H9 (cell line): ENCODE measurements around the gene ACAD10. TPM values are rescaled to one million over a fixed set of nuclear protein-coding genes. Genes with fewer than 3 reads are reported as not detected.

ENCODE experiments used
- DNase-seq: peaks from one replicate; pipeline ENCODE4 v3.0.0-alpha.2; 2017
- H2AFZ ChIP-seq: one replicate; pipeline ENCODE4 v1.6.1; 2013; ENCODE audit warnings: mild to moderate bottlenecking, low read length, control low read depth, moderate library complexity
- H2AK5ac ChIP-seq: 2 replicates; pipeline ENCODE4 v1.6.1; 2013; ENCODE audit warnings: low read length, control low read depth, mixed read lengths; ENCODE audit not compliant: insufficient read length
- H2BK120ac ChIP-seq: one replicate; pipeline ENCODE4 v1.6.1; 2013; ENCODE audit warnings: low read depth, mild to moderate bottlenecking, low read length, control low read depth, inconsistent platforms; ENCODE audit not compliant: poor library complexity, severe bottlenecking
- H2BK12ac ChIP-seq: 2 replicates; pipeline ENCODE4 v1.6.1; 2013; ENCODE audit warnings: low read length, control low read depth, mixed read lengths, low read depth; ENCODE audit not compliant: insufficient read length
- H2BK15ac ChIP-seq: 2 replicates; pipeline ENCODE4 v1.6.1; 2013; ENCODE audit warnings: low read depth, low read length, control low read depth
- H2BK20ac ChIP-seq: one replicate; pipeline ENCODE4 v1.6.1; 2013; ENCODE audit warnings: low read depth, mild to moderate bottlenecking, low read length, control low read depth, inconsistent platforms; ENCODE audit not compliant: poor library complexity, severe bottlenecking
- H2BK5ac ChIP-seq: 2 replicates; pipeline ENCODE4 v1.6.1; 2013; ENCODE audit warnings: low read length, control low read depth, mixed read lengths; ENCODE audit not compliant: insufficient read length
- H3K14ac ChIP-seq: 2 replicates; pipeline ENCODE4 v1.6.1; 2013; ENCODE audit warnings: low read length, control low read depth; ENCODE audit not compliant: insufficient read depth
- H3K18ac ChIP-seq: 2 replicates; pipeline ENCODE4 v1.6.1; 2013; ENCODE audit warnings: low read depth, mild to moderate bottlenecking, mixed read lengths, low read length, control low read depth; ENCODE audit not compliant: insufficient read length
- H3K23ac ChIP-seq: 2 replicates; pipeline ENCODE4 v1.6.1; 2013; ENCODE audit warnings: low read length, control low read depth, mixed read lengths, low read depth; ENCODE audit not compliant: insufficient read length
- H3K23me2 ChIP-seq: 2 replicates; pipeline ENCODE4 v1.6.1; 2013; ENCODE audit warnings: low read depth, mild to moderate bottlenecking, mixed read lengths, low read length, control low read depth; ENCODE audit not compliant: insufficient read length, poor library complexity, severe bottlenecking
- H3K27ac ChIP-seq: 2 replicates; pipeline ENCODE4 v1.5.1; 2013; ENCODE audit warnings: low read length, control low read depth, mixed read lengths, low read depth; ENCODE audit not compliant: insufficient read length
- H3K27me3 ChIP-seq: 2 replicates; pipeline ENCODE4 v1.6.1; 2013; ENCODE audit warnings: low read length, control low read depth, inconsistent platforms; ENCODE audit not compliant: insufficient read depth
- H3K4ac ChIP-seq: 2 replicates; pipeline ENCODE4 v1.6.1; 2013; ENCODE audit warnings: low read depth, mild to moderate bottlenecking, control low read depth, inconsistent platforms, low read length, moderate library complexity
- H3K4me1 ChIP-seq: 2 replicates; pipeline ENCODE4 v1.6.1; 2013; ENCODE audit warnings: low read length, control low read depth, inconsistent platforms; ENCODE audit not compliant: insufficient read depth
- H3K4me2 ChIP-seq: 2 replicates; pipeline ENCODE4 v1.6.1; 2013; ENCODE audit warnings: low read length, control low read depth, mixed read lengths; ENCODE audit not compliant: insufficient read length, insufficient read depth
- H3K56ac ChIP-seq: 2 replicates; pipeline ENCODE4 v1.6.1; 2013; ENCODE audit warnings: low read depth, mild to moderate bottlenecking, mixed read lengths, low read length, control low read depth; ENCODE audit not compliant: insufficient read length
- H3K79me1 ChIP-seq: 2 replicates; pipeline ENCODE4 v1.6.1; 2013; ENCODE audit warnings: low read depth, mild to moderate bottlenecking, moderate library complexity, low read length, control low read depth, inconsistent platforms; ENCODE audit not compliant: insufficient read depth, poor library complexity, severe bottlenecking
- H3K79me2 ChIP-seq: 2 replicates; pipeline ENCODE4 v1.6.1; 2013; ENCODE audit warnings: low read length, control low read depth, inconsistent platforms; ENCODE audit not compliant: insufficient read depth
- H3K9ac ChIP-seq: 2 replicates; pipeline ENCODE4 v1.6.1; 2013; ENCODE audit warnings: low read length, control low read depth, mixed read lengths; ENCODE audit not compliant: insufficient read length; ENCODE audit errors: extremely low read depth
- H3K9me3 ChIP-seq: one replicate; pipeline ENCODE4 v1.6.1; 2013; ENCODE audit warnings: low read depth, low read length, inconsistent platforms; ENCODE audit not compliant: control insufficient read depth
- H3T11ph ChIP-seq: one replicate; pipeline ENCODE4 v1.6.1; 2013; ENCODE audit warnings: mild to moderate bottlenecking, low read length, control low read depth, inconsistent platforms
- H4K20me1 ChIP-seq: one replicate; pipeline ENCODE4 v1.6.1; 2013; ENCODE audit not compliant: control insufficient read depth, insufficient read length, insufficient read depth
- H4K5ac ChIP-seq: 2 replicates; pipeline ENCODE4 v1.6.1; 2013; ENCODE audit warnings: low read depth, mild to moderate bottlenecking, mixed read lengths, low read length, control low read depth; ENCODE audit not compliant: insufficient read length
- H4K8ac ChIP-seq: replicated peaks from 2 replicates; pipeline ENCODE4 v1.6.1; 2013; ENCODE audit warnings: low read length, control low read depth, mixed read lengths, low read depth; ENCODE audit not compliant: insufficient read length
- H4K91ac ChIP-seq: 2 replicates; pipeline ENCODE4 v1.6.1; 2013; ENCODE audit warnings: low read depth, mild to moderate bottlenecking, moderate library complexity, mixed read lengths, low read length, control low read depth; ENCODE audit not compliant: insufficient read length
- H3K27ac Mint-ChIP-seq, 3 experiments: 2 replicates in 2 of 3; 3 replicates in 1 of 3; pipeline ENCODE4 v1.8.0; 2020 to 2021; ENCODE audit warnings: mixed read lengths in 3 of 3, mild to moderate bottlenecking in 1 of 3, moderate library complexity in 1 of 3
- H3K27me3 Mint-ChIP-seq: 2 replicates; pipeline ENCODE4 v1.8.0; 2021; ENCODE audit warnings: low read depth, mild to moderate bottlenecking, moderate library complexity, mixed read lengths
- H3K36me3 Mint-ChIP-seq, 3 experiments: 2 replicates in 2 of 3; 3 replicates in 1 of 3; pipeline ENCODE4 v1.8.0; 2020 to 2021; ENCODE audit warnings: low read depth in 3 of 3, mixed read lengths in 3 of 3; ENCODE audit not compliant: insufficient read depth in 1 of 3
- H3K4me1 Mint-ChIP-seq, 2 experiments: 2 replicates each; pipeline ENCODE4 v1.8.0; 2020; ENCODE audit warnings: mixed read lengths in 2 of 2
- H3K4me3 Mint-ChIP-seq, 2 experiments: 2 replicates in 1 of 2; 3 replicates in 1 of 2; pipeline ENCODE4 v1.8.0; 2020 to 2021; ENCODE audit warnings: mild to moderate bottlenecking in 2 of 2, mixed read lengths in 2 of 2, moderate library complexity in 1 of 2
- H3K9me3 Mint-ChIP-seq, 2 experiments: 2 replicates in 1 of 2; 3 replicates in 1 of 2; pipeline ENCODE4 v1.8.0; 2020; ENCODE audit warnings: mild to moderate bottlenecking in 2 of 2, mixed read lengths in 2 of 2, moderate library complexity in 1 of 2
- CTCF ChIP-seq: fragments of 200-600 bp; sonication (generic); conservative IDR thresholded peaks from 3 replicates; pipeline ENCODE4 v1.8.0; 2021; ENCODE audit warnings: antibody characterized with exemption, mild to moderate bottlenecking
- WGBS: extraction: QIAGEN DNeasy Blood & Tissue Kit; methylation state at CpG from one replicate; pipeline ENCODE4 v1.1.7; 2013; ENCODE audit warnings: missing lambda C conversion rate, low lambda C conversion rate, mixed read lengths; ENCODE audit not compliant: insufficient read length; ENCODE audit errors: extremely low coverage; 5-methylcytosine and 5-hydroxymethylcytosine counted together
- total RNA-seq: library from RNA; stranded (reverse); gene quantifications from 2 replicates; pipeline ENCODE4 v1.2.1, GENCODE V29; 2021

ACAD10 gene
- total RNA-seq, 1 experiment from 2014 or later: 25.7 TPM

- H3K27ac ChIP-seq: no peak overlapping the region
- H4K91ac ChIP-seq: no peak overlapping the region
- no peaks in the 10 kb centered on the region for H3K4me1 ChIP-seq
- Mint-ChIP-seq H3K4me3 (peak overlapping the region; percentile 94 to 98), H3K4me1 (peaks cover 9 to 20% of the 10 kb centered on the region in 2 experiments), H3K9me3 (no peaks in the 10 kb centered on the region), H3K36me3 (peaks cover 8 to 31% (median 28%) of the 10 kb centered on the region in 3 experiments; a peak in 6 of 7 replicates), H3K27me3 (no peaks in the 10 kb centered on the region), H3K27ac (peak overlapping the region; percentile 93 to 97 (median 97))
- no peak for DNase-seq
- H3K18ac ChIP-seq: no peak overlapping the region
- no peak overlapping the region for H2AFZ ChIP-seq
- H3K4ac ChIP-seq: no peak overlapping the region
- H2BK120ac ChIP-seq: no peak overlapping the region
- H2BK5ac ChIP-seq: no peak overlapping the region
- H3K79me2 ChIP-seq: peaks cover 12% of the 10 kb centered on the region
- no peak overlapping the region for H2BK20ac ChIP-seq
- no peaks in the 10 kb centered on the region for H3K27me3 ChIP-seq
- no peak overlapping the region for H2BK12ac ChIP-seq
- no peak overlapping the region for H3K56ac ChIP-seq
- no CpG with 5 or more reads among the region's 36 CpGs for WGBS
- no peaks in the 10 kb centered on the region for H4K20me1 ChIP-seq
- no peak overlapping the region for H4K8ac ChIP-seq
- H3K4me2 ChIP-seq: peak overlapping the region; percentile 91
- H2BK15ac ChIP-seq: no peak overlapping the region
- H3K14ac ChIP-seq: peak overlapping the region; percentile 61
- H2AK5ac ChIP-seq: no peak overlapping the region
- H3K79me1 ChIP-seq: no peaks in the 10 kb centered on the region
- H4K5ac ChIP-seq: no peak overlapping the region
- no peaks in the 10 kb centered on the region for H3K9me3 ChIP-seq
- H3K23me2 ChIP-seq: no peaks in the 10 kb centered on the region
- H3K9ac ChIP-seq: peak overlapping the region; percentile 94
- H3K23ac ChIP-seq: no peak overlapping the region
- no peak for TF ChIP-seq CTCF
- H3T11ph ChIP-seq: no peak overlapping the region
These were observed 487 bp upstream of the ACAD10 start for GRCh38 chr12:111685322-111685810.
